Suprapubic skin (tissue), 4 donors: Measurements from ENCODE around the gene PIM2.

Source experiments
- CTCF ChIP-seq, 2 donors: fragments of 200-600 bp in 1 of 2; fragments of 450-650 bp in 1 of 2; sonication (generic) in 1 of 2; IDR thresholded peaks; one replicate each; pipeline ENCODE4 v1.5.1; 2016 to 2019; ENCODE audit warnings: antibody characterized with exemption in 2 of 2, mild to moderate bottlenecking in 1 of 2, moderate library complexity in 1 of 2
- EP300 ChIP-seq: sonication (generic); formaldehyde crosslinking; IDR thresholded peaks from one replicate; pipeline ENCODE4 v1.6.1; 2017; ENCODE audit warnings: antibody characterized with exemption
- POLR2A ChIP-seq, 2 donors: fragments of 450-650 bp; IDR thresholded peaks; one replicate each; pipeline ENCODE4 v1.6.1; 2017; ENCODE audit warnings: antibody characterized with exemption in 2 of 2, mild to moderate bottlenecking in 2 of 2, moderate library complexity in 2 of 2
- POLR2AphosphoS5 ChIP-seq, 3 donors: sonication (generic); formaldehyde crosslinking; IDR thresholded peaks; one replicate each; pipeline ENCODE4 v1.6.1; 2017; ENCODE audit warnings: antibody characterized with exemption in 3 of 3

DNA sequence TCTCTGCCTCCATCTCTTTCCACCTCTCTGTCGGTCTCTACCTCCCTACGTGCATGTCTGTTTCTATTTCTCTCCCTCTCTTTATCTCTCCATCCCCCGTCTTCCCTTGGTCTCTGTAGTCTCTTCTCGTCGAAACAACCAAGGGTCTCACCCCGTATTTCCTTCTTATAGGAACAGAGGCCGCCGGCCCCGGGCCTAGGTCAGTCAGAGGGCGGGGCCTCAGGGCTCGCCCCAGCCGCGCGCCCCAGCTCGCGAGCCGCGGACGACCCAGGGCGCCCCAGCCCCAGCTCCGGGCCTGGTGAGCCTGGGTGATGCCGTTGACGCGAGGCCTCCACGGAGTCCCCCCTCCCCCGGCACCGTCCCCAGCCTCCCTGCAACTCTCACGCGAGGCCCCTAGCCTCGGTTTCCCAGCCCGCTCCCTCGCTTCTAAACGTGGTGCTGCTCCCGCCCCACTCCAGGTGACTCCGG, 27.9 kb downstream of the PIM2 start:
- TF ChIP-seq CTCF (IDR thresholded peaks at IDR 0.05) (no peak), POLR2AphosphoS5 (IDR thresholded peaks at IDR 0.05) (no peak), POLR2A (IDR thresholded peaks at IDR 0.05) (no peak), EP300 (no peak)
